BJ (cell line): ENCODE measurements around the gene SPDYE8. TPM values are rescaled to one million over a fixed set of nuclear protein-coding genes. Genes with fewer than 3 reads are reported as not detected.
A peak's percentile ranks its signal among the peaks of the same experiment; 100 is the strongest.
"Not testable (repeated sequence)": the region's sequence is repeated elsewhere in the genome, so short reads cannot be mapped to it uniquely, and the experiment has no call there.

ENCODE experiments used
- CTCF ChIA-PET: fragments of 350-600 bp; formaldehyde crosslinking; extraction: SDS; loops from one replicate; lab custom pipeline; 2021; ENCODE audit warnings: antibody characterized with exemption, inconsistent platforms; lab: Yijun Ruan, JAX
- POLR2A ChIA-PET: fragments of 300-600 bp; sonication (Branson Sonifier 250); formaldehyde crosslinking; extraction: SDS; loops from one replicate; lab custom pipeline; 2021; ENCODE audit warnings: antibody characterized with exemption; lab: Charles Lee
- DNase-seq: peaks from one replicate; pipeline ENCODE4 v3.0.0-alpha.2; 2011; ENCODE audit warnings: low read depth
- H3K27me3 ChIP-seq: 2 replicates; pipeline ENCODE4 v1.6.0; 2011; ENCODE audit warnings: low read length; ENCODE audit not compliant: control insufficient read depth, insufficient read depth
- H3K36me3 ChIP-seq: 2 replicates; pipeline ENCODE4 v1.5.1; 2011; ENCODE audit warnings: low read length; ENCODE audit not compliant: control insufficient read depth, insufficient read depth
- H3K4me3 ChIP-seq: 2 replicates; pipeline ENCODE4 v1.5.1; 2011; ENCODE audit warnings: low read depth, mild to moderate bottlenecking, control low read depth, low read length
- polyA minus RNA-seq: library from RNA; depleted of rRNA, polyadenylated mRNA; stranded (reverse); fragments of >200 nt; gene quantifications from 2 replicates; pipeline ENCODE4 v1.2.3, GENCODE V29; 2011; rRNA and poly(A)+ RNA removed
- polyA plus RNA-seq: library from polyadenylated mRNA; depleted of rRNA; stranded (reverse); fragments of >200 nt; gene quantifications from 2 replicates; pipeline ENCODE4 v1.2.3, GENCODE V29; 2011; rRNA removed

The SPDYE8 gene, protein sequence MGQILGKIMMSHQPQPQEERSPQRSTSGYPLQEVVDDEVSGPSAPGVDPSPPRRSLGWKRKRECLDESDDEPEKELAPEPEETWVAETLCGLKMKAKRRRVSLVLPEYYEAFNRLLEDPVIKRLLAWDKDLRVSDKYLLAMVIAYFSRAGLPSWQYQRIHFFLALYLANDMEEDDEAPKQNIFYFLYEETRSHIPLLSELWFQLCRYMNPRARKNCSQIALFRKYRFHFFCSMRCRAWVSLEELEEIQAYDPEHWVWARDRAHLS
- polyA plus RNA-seq: not detected in 2 replicates
- not detected in 2 replicates for polyA minus RNA-seq

DNA sequence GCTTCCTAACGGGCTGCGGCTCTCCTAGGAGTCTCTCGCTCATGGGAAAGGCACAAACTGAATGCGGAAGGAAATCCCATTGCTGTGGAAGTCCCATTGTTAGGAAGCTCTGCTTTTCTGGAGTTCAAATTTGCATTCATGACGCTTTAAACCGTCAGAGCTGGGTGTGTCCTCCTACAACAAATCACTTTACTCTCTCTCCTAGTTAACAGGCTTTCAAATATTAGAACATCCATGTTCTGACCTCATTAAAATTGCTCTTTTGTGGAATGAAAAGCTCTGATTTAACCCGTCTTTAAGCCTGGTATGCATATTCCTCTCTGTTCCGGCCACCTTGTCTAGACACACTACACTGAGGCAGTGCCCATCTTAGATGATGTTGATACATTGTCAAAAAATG, at the start of gene SPDYE8:
SPDYE8 (minus strand) TSS at position 101 of the 400 bp plus-strand sequence. CDS start 1,800 bp downstream, outside the sequence.
- CTCF ChIA-PET, POLR2A ChIA-PET, H3K27me3 ChIP-seq, H3K4me3 ChIP-seq, H3K36me3 ChIP-seq, DNase-seq: not testable (repeated sequence)

DNA sequence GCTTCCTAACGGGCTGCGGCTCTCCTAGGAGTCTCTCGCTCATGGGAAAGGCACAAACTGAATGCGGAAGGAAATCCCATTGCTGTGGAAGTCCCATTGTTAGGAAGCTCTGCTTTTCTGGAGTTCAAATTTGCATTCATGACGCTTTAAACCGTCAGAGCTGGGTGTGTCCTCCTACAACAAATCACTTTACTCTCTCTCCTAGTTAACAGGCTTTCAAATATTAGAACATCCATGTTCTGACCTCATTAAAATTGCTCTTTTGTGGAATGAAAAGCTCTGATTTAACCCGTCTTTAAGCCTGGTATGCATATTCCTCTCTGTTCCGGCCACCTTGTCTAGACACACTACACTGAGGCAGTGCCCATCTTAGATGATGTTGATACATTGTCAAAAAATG, 28.2 kb upstream of the SPDYE8 start, which contains the start of gene SPDYE11:
SPDYE11 (minus strand) TSS at position 101 of the 400 bp plus-strand sequence. CDS start 1,800 bp downstream, outside the sequence.
- H3K4me3 ChIP-seq, DNase-seq, CTCF ChIA-PET, H3K36me3 ChIP-seq, POLR2A ChIA-PET, H3K27me3 ChIP-seq: not testable (repeated sequence)

DNA sequence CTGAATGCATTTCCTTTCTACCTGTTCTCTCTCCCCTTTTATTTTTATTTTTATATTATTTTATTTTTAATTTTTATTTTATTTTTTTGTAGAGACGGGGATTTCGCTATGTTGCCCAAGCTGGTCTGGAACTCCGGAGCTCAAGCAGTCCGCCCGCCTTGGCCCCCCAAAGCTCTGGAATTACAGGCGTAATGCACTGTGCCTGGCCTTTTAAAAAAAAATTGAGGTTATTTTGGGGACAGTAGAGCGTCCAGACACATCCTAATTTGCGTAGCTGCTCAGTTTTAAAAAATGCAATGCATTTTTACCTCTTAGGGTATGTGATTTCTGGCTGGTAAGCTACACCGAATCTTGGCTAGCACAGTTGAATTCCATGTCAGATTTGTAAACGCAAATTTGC, 23.1 kb downstream of the SPDYE8 start:
- H3K27me3 ChIP-seq, POLR2A ChIA-PET, CTCF ChIA-PET, DNase-seq, H3K36me3 ChIP-seq: not testable (repeated sequence)
- H3K4me3 ChIP-seq: peak overlapping the region; percentile 38

DNA sequence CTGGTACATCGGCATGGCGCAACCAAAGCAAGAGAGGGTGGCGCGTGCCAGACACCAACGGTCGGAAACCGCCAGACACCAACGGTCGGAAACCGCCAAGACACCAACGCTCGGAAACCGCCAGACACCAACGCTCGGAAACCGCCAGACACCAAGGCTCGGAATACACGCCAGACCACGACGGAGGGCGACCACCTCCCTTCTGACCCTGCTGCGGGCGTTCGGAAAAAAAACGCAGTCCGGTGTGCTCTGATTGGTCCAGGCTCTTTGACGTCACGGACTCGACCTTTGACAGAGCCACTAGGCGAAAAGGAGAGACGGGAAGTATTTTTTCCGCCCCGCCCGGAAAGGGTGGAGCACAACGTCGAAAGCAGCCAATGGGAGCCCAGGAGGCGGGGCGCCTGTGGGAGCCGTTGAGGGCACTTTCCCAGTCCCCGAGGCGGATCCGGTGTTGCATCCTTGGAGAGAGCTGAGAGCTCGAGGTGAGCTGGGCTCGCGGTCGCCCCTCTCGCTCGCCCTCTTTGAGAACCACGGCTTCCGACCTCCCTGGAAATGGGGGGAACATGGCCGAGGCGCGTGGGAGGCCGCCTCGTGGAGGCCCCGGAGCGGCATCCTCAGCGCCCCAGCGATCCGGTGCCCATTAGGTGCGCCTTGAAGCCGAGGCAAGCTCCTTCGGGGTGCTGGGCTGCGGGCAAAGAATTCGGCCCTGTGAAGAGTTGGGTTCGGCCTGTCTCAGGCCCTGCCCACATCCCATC, 23.7 kb downstream of the SPDYE8 start:
- CTCF ChIA-PET, H3K27me3 ChIP-seq, DNase-seq, POLR2A ChIA-PET, H3K36me3 ChIP-seq: not testable (repeated sequence)
- H3K4me3 ChIP-seq: peak overlapping the region; percentile 59

DNA sequence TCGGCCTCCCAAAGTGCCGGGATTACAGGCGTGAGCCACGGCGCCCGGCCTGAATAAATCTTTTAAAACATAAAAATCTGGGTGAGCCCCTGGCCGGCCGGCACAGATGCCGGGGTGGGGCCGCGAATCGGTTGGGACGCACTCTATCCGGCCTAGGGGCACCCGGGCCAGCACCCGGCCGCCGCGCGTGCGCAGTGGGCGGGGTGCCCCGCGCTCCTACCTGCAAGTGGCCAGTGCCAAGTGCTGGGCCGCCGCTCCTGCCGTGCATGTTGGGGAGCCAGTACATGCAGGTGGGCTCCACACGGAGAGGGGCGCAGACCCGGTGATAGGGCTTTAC, 24.2 kb downstream of the SPDYE8 start:
- peak overlapping the region; percentile 59 for H3K4me3 ChIP-seq
- H3K36me3 ChIP-seq, DNase-seq, CTCF ChIA-PET, POLR2A ChIA-PET, H3K27me3 ChIP-seq: not testable (repeated sequence)

DNA sequence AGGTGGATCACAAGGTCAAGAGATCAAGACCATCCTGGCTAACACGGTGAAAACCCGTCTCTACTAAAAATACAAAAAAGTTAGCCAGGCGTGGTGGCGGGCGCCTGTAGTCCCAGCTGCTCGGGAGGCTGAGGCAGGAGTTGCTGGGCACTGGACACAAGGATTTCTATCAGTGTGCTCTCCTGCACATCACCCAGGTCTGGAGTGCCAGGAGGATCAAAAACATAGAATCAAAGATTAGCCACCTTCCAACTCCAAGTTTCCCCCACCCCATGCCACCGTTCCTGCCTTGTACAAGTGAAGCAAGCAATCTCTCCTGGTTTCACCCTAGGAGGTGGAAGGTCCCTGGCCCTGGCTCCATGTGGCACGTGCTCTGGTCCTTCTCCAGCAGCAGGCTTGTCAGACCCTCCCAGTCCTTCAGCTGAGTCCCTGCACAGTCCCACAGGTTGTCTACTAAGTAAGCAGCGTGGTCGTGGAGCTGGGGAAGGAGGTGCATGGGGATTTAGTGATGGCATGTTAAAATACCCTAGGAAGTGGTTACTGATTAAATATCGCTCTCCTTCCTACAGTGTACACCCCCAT, 31.6 kb downstream of the SPDYE8 start:
- H3K27me3 ChIP-seq, POLR2A ChIA-PET, DNase-seq, CTCF ChIA-PET, H3K36me3 ChIP-seq, H3K4me3 ChIP-seq: not testable (repeated sequence)

DNA sequence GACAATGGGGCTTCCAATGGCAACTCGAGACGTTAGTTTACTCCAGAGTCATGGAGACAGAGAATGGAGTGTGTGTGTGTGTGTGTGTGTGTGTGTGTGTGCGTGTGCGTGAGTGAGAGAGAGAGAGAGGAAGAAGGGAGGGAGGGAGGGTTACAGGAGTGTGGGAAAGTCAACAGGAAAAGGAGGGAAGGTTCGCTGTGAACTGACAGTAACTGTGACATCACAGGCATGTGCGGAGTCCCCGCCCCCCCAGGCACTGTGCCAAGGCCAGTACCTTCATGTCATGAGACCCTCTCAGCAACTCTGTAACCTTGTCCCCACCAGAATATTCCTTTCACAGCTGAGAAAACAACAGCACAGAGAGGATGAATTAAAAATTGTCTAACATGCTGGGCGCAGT, 32.1 kb downstream of the SPDYE8 start:
- DNase-seq, CTCF ChIA-PET, H3K4me3 ChIP-seq, H3K36me3 ChIP-seq, POLR2A ChIA-PET, H3K27me3 ChIP-seq: not testable (repeated sequence)

DNA sequence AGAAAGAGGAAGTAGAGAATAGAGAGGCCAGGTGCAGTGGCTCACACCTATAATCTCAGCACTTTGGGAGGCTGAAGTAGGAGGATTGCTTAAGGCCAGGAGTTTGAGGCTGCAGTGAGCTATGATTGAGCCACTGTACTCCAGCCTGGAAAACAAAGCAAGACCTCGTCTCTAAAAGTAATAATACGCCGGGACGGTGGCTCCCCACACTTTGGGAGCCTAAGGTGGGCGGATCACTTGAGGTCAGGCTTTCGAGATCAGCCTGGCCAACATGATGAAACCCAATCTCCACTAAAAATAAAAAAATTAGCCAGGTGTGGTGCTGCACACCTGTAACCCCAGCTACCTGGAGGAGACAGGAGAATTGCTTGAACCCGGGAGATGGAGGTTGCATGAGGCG, 34.1 kb downstream of the SPDYE8 start:
- POLR2A ChIA-PET, H3K4me3 ChIP-seq, DNase-seq, CTCF ChIA-PET, H3K36me3 ChIP-seq, H3K27me3 ChIP-seq: not testable (repeated sequence)

DNA sequence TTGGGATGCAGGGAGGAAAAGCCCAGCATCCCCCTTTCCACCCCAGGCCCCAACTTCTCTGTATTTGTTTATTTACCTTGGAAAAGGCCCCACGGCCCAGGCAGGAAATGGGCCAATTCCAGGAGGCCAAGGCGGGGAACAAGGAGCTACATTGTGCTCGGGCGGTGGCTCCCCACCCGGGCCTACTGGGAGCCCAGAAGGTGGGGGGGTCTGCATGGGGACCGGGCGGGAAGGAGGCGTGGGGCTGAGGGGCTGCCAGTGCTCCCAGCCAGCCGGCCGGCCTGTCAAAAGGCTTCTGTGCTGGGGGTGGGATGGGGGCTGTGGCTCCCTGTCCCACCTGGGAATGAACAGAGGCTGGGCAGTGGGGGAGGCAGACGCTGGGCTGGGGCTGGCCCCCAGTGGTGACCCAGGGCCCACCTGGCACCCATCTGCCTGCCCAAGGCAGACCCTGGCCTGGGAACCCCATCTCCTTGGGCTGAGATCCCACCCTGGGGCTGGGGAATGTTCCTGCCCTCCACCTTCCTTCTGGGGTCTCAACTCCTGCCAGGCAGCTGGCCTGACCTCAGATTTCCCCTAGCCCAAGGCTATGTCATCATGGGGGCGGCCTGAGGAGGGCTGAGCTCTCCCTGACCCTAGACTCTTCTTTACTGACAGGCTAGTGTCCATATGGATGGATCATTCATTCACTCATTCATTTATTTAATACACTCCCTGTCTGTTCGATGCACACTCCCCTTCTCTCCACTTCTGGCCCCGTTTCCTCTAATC, 39.2 kb downstream of the SPDYE8 start:
- H3K36me3 ChIP-seq, H3K4me3 ChIP-seq, POLR2A ChIA-PET, H3K27me3 ChIP-seq, CTCF ChIA-PET, DNase-seq: not testable (repeated sequence)

DNA sequence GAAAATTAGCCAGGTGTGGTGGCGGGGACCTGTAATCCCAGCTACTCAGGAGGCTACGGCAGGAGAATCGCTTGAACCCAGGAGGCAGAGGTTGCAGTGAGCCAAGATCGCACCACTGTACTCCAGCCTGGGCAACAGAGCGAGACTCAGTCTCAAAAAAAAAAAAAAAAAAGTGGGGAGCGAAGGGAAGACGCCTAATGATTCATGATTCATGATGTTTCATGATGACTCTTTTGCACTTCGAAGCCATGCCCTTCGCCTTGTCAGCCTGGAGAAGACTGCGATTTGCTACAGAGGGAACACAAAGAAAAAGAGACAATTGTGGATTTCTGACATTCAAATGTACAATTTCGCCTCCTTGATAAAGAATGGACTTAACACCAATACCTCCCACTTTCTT, 47.5 kb downstream of the SPDYE8 start:
- CTCF ChIA-PET, H3K27me3 ChIP-seq, H3K36me3 ChIP-seq, DNase-seq, POLR2A ChIA-PET, H3K4me3 ChIP-seq: not testable (repeated sequence)

DNA sequence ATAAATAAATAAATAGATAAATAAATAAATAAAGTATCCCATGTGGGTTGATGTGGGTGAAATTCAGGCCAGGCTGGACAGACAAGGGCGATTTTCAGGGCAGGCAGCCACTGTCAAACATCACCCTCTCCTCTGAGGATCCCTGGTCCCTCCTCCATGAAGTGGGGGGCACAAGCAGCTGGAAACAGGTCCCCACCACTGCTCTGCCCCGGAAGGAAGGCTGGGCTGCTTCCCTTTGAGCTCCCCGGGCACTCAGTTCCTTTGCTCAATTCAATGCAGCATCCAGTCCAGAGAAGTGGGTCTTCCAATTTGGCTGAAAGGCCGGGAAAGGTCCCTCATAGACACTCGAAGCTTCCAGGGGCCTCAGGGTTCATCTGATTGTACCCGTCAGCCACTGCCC, 49.2 kb downstream of the SPDYE8 start:
- H3K4me3 ChIP-seq, DNase-seq, H3K27me3 ChIP-seq, POLR2A ChIA-PET, H3K36me3 ChIP-seq, CTCF ChIA-PET: not testable (repeated sequence)

DNA sequence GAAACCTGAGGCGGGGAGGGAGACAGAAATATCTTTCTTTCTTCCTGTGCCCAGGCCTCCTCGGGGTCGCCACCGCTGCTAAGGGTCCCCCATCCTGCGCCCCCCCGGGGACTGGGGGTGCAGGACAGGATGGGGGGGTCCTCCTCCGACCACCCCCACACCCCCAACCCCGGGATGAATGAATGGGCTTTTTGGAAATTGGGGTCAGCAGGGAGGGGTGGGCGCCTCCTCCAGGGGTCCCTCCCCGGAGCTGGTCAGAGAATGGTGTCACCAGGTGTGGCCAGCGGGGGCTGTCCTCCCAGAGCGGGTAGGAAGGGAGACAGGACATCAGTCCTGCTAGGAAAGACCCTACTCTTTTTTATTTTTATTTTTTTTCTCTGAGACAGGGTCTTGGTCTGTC, 53.1 kb downstream of the SPDYE8 start:
- H3K27me3 ChIP-seq, DNase-seq, POLR2A ChIA-PET, H3K4me3 ChIP-seq, H3K36me3 ChIP-seq, CTCF ChIA-PET: not testable (repeated sequence)
